ENCODE measurements around the gene SSRP1.
"Not testable (repeated sequence)": the region's sequence is repeated elsewhere in the genome, so short reads cannot be mapped to it uniquely, and the experiment has no call there.

GRCh38 chr11:57336856-57337255 lies 1.2 kb upstream of the SSRP1 start:
- not testable (repeated sequence) for TF ChIP-seq RBM14 (IDR thresholded peaks at IDR 0.05; ENCODE audit: borderline replicate concordance, insufficient read depth, low read depth, low read length); ETS1 (conservative IDR thresholded peaks at IDR 0.05; ENCODE audit: control insufficient read depth, low read depth, low read length); SLC30A9 (CRISPR knock-in tag; IDR thresholded peaks at IDR 0.05); ZNF699 (CRISPR knock-in tag; IDR thresholded peaks at IDR 0.05; ENCODE audit: insufficient replicate concordance); EZH2 (IDR thresholded peaks at IDR 0.05; ENCODE audit: borderline replicate concordance, low read depth, low read length); CTCF (IDR thresholded peaks at IDR 0.05 in 2 of 3, conservative IDR thresholded peaks at IDR 0.05 in 1 of 3; ENCODE audit: insufficient read depth in 2 of 3, low read depth in 1 of 3, low read length in 3 of 3); JUNB (CRISPR knock-in tag; conservative IDR thresholded peaks at IDR 0.05); ZFP1 (CRISPR knock-in tag; IDR thresholded peaks at IDR 0.05); GABPB2 (CRISPR knock-in tag; conservative IDR thresholded peaks at IDR 0.05); TBP (optimal IDR thresholded peaks at IDR 0.05; ENCODE audit: low read depth, low read length)
- TF ChIP-seq, protein P1, sequence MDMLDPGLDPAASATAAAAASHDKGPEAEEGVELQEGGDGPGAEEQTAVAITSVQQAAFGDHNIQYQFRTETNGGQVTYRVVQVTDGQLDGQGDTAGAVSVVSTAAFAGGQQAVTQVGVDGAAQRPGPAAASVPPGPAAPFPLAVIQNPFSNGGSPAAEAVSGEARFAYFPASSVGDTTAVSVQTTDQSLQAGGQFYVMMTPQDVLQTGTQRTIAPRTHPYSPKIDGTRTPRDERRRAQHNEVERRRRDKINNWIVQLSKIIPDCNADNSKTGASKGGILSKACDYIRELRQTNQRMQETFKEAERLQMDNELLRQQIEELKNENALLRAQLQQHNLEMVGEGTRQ (CRISPR knock-in tag; IDR thresholded peaks at IDR 0.05): not testable (repeated sequence)
- TF ChIP-seq, protein P2, sequence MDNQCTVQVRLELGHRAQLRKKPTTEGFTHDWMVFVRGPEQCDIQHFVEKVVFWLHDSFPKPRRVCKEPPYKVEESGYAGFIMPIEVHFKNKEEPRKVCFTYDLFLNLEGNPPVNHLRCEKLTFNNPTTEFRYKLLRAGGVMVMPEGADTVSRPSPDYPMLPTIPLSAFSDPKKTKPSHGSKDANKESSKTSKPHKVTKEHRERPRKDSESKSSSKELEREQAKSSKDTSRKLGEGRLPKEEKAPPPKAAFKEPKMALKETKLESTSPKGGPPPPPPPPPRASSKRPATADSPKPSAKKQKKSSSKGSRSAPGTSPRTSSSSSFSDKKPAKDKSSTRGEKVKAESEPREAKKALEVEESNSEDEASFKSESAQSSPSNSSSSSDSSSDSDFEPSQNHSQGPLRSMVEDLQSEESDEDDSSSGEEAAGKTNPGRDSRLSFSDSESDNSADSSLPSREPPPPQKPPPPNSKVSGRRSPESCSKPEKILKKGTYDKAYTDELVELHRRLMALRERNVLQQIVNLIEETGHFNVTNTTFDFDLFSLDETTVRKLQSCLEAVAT (IDR thresholded peaks at IDR 0.05): not testable (repeated sequence)
- TF ChIP-seq, protein P3, sequence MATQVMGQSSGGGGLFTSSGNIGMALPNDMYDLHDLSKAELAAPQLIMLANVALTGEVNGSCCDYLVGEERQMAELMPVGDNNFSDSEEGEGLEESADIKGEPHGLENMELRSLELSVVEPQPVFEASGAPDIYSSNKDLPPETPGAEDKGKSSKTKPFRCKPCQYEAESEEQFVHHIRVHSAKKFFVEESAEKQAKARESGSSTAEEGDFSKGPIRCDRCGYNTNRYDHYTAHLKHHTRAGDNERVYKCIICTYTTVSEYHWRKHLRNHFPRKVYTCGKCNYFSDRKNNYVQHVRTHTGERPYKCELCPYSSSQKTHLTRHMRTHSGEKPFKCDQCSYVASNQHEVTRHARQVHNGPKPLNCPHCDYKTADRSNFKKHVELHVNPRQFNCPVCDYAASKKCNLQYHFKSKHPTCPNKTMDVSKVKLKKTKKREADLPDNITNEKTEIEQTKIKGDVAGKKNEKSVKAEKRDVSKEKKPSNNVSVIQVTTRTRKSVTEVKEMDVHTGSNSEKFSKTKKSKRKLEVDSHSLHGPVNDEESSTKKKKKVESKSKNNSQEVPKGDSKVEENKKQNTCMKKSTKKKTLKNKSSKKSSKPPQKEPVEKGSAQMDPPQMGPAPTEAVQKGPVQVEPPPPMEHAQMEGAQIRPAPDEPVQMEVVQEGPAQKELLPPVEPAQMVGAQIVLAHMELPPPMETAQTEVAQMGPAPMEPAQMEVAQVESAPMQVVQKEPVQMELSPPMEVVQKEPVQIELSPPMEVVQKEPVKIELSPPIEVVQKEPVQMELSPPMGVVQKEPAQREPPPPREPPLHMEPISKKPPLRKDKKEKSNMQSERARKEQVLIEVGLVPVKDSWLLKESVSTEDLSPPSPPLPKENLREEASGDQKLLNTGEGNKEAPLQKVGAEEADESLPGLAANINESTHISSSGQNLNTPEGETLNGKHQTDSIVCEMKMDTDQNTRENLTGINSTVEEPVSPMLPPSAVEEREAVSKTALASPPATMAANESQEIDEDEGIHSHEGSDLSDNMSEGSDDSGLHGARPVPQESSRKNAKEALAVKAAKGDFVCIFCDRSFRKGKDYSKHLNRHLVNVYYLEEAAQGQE (IDR thresholded peaks at IDR 0.05; ENCODE audit: borderline replicate concordance): not testable (repeated sequence)
- TF ChIP-seq, protein P3 (CRISPR knock-in tag; IDR thresholded peaks at IDR 0.05; ENCODE audit: low read depth): not testable (repeated sequence)

All from K562 (cell line).